Panc1 (cell line): ENCODE data around the gene TTBK1. TPM values are rescaled to one million over a fixed set of nuclear protein-coding genes. Genes with fewer than 3 reads are reported as not detected.

Experiments used
- ATAC-seq: fragments of 200-7000 bp; cut with Tn5 transposase; 2 replicates; pipeline ENCODE4 v1.9.1; 2020; ENCODE audit warnings: mild to moderate bottlenecking, moderate library complexity
- BruUV-seq: library from RNA; stranded (reverse); fragments of 400-500 nt; replicated peaks from 2 replicates; lab custom pipeline; 2021; lab: Mats Ljungman, UMichigan
- CTCF ChIA-PET: fragments of 300-600 bp; sonication (Branson Sonifier 250); formaldehyde crosslinking; loops from one replicate; lab custom pipeline; 2022; ENCODE audit warnings: antibody characterized with exemption; lab: Charles Lee
- POLR2A ChIA-PET: fragments of 300-600 bp; sonication (Branson Sonifier 250); formaldehyde crosslinking; loops from one replicate; lab custom pipeline; 2022; ENCODE audit warnings: antibody characterized with exemption; lab: Charles Lee
- DNase-seq: peaks from one replicate; pipeline ENCODE4 v3.0.0-alpha.2; 2010; ENCODE audit warnings: low read depth, low spot score
- H3K27ac ChIP-seq: 2 replicates; pipeline ENCODE4 v1.5.1; 2011; ENCODE audit warnings: mild to moderate bottlenecking, low read length, inconsistent platforms
- H3K27me3 ChIP-seq: fragments of 200-500 bp; sonication (Bioruptor generic); 2 replicates; pipeline ENCODE4 v1.6.0; 2014; ENCODE audit warnings: low read length, inconsistent platforms; ENCODE audit not compliant: control insufficient read depth, insufficient read depth
- H3K36me3 ChIP-seq: fragments of 200-500 bp; sonication (Bioruptor generic); 2 replicates; pipeline ENCODE4 v1.5.1; 2014; ENCODE audit warnings: inconsistent platforms, mild to moderate bottlenecking, low read length, moderate library complexity; ENCODE audit not compliant: control insufficient read depth, insufficient read depth
- H3K4me1 ChIP-seq: 2 replicates; pipeline ENCODE4 v1.5.1; 2011; ENCODE audit warnings: inconsistent platforms, mild to moderate bottlenecking, low read length, moderate library complexity; ENCODE audit not compliant: control insufficient read depth, insufficient read depth
- H3K4me3 ChIP-seq, 2 experiments: 2 replicates each; pipeline ENCODE4 v1.5.1; 2011 to 2012; ENCODE audit warnings: low read depth in 2 of 2, low read length in 2 of 2, mild to moderate bottlenecking in 2 of 2, inconsistent platforms in 1 of 2, moderate library complexity in 1 of 2
- H3K9me3 ChIP-seq: fragments of 200-500 bp; sonication (Bioruptor generic); 2 replicates; pipeline ENCODE4 v1.5.1; 2014; ENCODE audit warnings: low read depth, mild to moderate bottlenecking, inconsistent platforms, low read length, moderate library complexity; ENCODE audit not compliant: control insufficient read depth, insufficient read depth
- CTCF ChIP-seq: fragments of 450-650 bp; IDR thresholded peaks from 2 replicates; pipeline ENCODE4 v1.5.1; 2017; ENCODE audit warnings: mild to moderate bottlenecking
- POLR2AphosphoS5 ChIP-seq: IDR thresholded peaks from 2 replicates; pipeline ENCODE4 v1.6.1; 2012; ENCODE audit warnings: mild to moderate bottlenecking, low read depth, low read length, moderate library complexity
- SIN3A ChIP-seq: IDR thresholded peaks from 2 replicates; pipeline ENCODE4 v1.6.1; 2012; ENCODE audit warnings: low read depth, mild to moderate bottlenecking, low read length, moderate library complexity, borderline replicate concordance; ENCODE audit not compliant: insufficient read depth
- TCF7L2 ChIP-seq: IDR thresholded peaks from 2 replicates; pipeline ENCODE4 v1.6.1; 2011; ENCODE audit warnings: mild to moderate bottlenecking, low read depth, low read length, inconsistent platforms
- in situ Hi-C: cut with HindIII; loops from 2 replicates; pipeline ENCODE4 v1.10.0; 2016; ENCODE audit warnings: low sequenced_read_pairs, low pct_unique_long_range_greater_than_20kb
- intact Hi-C: fragments of 100-400 bp; cut with micrococcal nuclease; formaldehyde crosslinking; loops from one replicate; pipeline ENCODE4 v1.10.0; 2022; ENCODE audit not compliant: unreplicated experiment
- total RNA-seq: library from RNA; stranded (reverse); gene quantifications from one replicate; pipeline ENCODE4 v1.2.1, GENCODE V29; 2021; ENCODE audit not compliant: unreplicated experiment
- TF ChIP-seq, protein P1 (sequence below), 2 experiments: IDR thresholded peaks; 2 replicates each; pipeline ENCODE4 v1.6.1; 2011 to 2012; ENCODE audit warnings: low read depth in 2 of 2, control low read depth in 1 of 2, low read length in 1 of 2, mild to moderate bottlenecking in 1 of 2, moderate library complexity in 1 of 2; ENCODE audit not compliant: insufficient read depth in 1 of 2

The TTBK1 gene
- total RNA-seq, 1 experiment from 2014 or later, result 0.10 TPM

DNA sequence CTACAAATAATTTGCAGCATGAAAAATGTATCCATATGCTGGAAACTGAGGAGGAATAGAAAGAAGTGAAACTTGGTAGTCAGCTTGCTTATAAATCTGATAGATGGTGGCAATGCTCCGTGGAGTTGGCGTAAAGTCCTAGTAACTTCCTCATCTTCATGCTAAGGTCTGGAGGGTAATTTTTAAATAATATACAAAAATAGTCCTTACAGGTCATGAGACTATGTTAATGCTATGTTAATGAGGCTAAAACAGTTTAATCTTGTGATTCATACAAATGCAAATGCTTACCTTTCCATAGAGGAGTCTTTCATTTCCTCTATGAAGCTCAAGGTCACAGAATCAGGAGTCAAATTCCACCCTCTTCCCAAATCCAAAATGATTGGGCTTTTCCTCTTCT is 74.7 kb downstream of the TTBK1 start:
- no peak for ATAC-seq
- no peaks in the 10 kb centered on the region for H3K36me3 ChIP-seq
- no peaks in the 10 kb centered on the region for H3K4me1 ChIP-seq
- H3K27ac ChIP-seq, result no peak overlapping the region
- in situ Hi-C loops (no loop called here), intact Hi-C loops (no loop called here)
- H3K27me3 ChIP-seq, result peaks cover 11% of the 10 kb centered on the region; the same call in 1 of the 2 replicates
- H3K4me3 ChIP-seq, result no peak overlapping the region
- TF ChIP-seq, protein P1, sequence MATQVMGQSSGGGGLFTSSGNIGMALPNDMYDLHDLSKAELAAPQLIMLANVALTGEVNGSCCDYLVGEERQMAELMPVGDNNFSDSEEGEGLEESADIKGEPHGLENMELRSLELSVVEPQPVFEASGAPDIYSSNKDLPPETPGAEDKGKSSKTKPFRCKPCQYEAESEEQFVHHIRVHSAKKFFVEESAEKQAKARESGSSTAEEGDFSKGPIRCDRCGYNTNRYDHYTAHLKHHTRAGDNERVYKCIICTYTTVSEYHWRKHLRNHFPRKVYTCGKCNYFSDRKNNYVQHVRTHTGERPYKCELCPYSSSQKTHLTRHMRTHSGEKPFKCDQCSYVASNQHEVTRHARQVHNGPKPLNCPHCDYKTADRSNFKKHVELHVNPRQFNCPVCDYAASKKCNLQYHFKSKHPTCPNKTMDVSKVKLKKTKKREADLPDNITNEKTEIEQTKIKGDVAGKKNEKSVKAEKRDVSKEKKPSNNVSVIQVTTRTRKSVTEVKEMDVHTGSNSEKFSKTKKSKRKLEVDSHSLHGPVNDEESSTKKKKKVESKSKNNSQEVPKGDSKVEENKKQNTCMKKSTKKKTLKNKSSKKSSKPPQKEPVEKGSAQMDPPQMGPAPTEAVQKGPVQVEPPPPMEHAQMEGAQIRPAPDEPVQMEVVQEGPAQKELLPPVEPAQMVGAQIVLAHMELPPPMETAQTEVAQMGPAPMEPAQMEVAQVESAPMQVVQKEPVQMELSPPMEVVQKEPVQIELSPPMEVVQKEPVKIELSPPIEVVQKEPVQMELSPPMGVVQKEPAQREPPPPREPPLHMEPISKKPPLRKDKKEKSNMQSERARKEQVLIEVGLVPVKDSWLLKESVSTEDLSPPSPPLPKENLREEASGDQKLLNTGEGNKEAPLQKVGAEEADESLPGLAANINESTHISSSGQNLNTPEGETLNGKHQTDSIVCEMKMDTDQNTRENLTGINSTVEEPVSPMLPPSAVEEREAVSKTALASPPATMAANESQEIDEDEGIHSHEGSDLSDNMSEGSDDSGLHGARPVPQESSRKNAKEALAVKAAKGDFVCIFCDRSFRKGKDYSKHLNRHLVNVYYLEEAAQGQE (IDR thresholded peaks at IDR 0.05; ENCODE audit: insufficient read depth in 1 of 2, low read depth in 2 of 2, low read length in 1 of 2), result no peak
- TF ChIP-seq SIN3A, result no peak
- no peak for TF ChIP-seq CTCF
- TF ChIP-seq POLR2AphosphoS5, result no peak
- TF ChIP-seq TCF7L2, result no peak
- POLR2A ChIA-PET, result no interaction called here
- BruUV-seq, result no TSS peak
- no peaks in the 10 kb centered on the region for H3K9me3 ChIP-seq
- CTCF ChIA-PET, result no interaction called here
- DNase-seq, result no peak

GRCh38 chr6:43325876-43326275 is 82.6 kb downstream of the TTBK1 start:
- CTCF ChIA-PET, result no interaction called here
- in situ Hi-C loops, result no loop called here
- no peaks in the 10 kb centered on the region for H3K36me3 ChIP-seq
- H3K4me3 ChIP-seq, result no peak overlapping the region
- DNase-seq (no peak), ATAC-seq (no peak)
- TF ChIP-seq TCF7L2, result no peak
- no peak for TF ChIP-seq SIN3A
- no peak for TF ChIP-seq POLR2AphosphoS5
- TF ChIP-seq CTCF, result no peak
- TF ChIP-seq, protein P1 (IDR thresholded peaks at IDR 0.05; ENCODE audit: insufficient read depth in 1 of 2, low read depth in 2 of 2, low read length in 1 of 2), result no peak
- no peaks in the 10 kb centered on the region for H3K27me3 ChIP-seq
- BruUV-seq, result no TSS peak
- no peaks in the 10 kb centered on the region for H3K4me1 ChIP-seq
- H3K27ac ChIP-seq, result no peak overlapping the region
- POLR2A ChIA-PET, result no interaction called here
- intact Hi-C loops, result no loop called here
- H3K9me3 ChIP-seq, result no peaks in the 10 kb centered on the region
